ENCODE data around the gene MRPL37. TPM values are rescaled to one million over a fixed set of nuclear protein-coding genes. Genes with fewer than 3 reads are reported as not detected.

The MRPL37 gene
- total and polyA plus RNA-seq, 8 donors = 17.5 to 49.2 (median 35.1) TPM

GRCh38 chr1:54188291-54188690, 11.7 kb upstream of the MRPL37 start:
- FAIRE-seq (no peak), DNase-seq (no peak), ATAC-seq (no peak)
- 78 to 89% methylated on average over 1 of the region's 1 CpG for WGBS, 2 donors
- TF ChIP-seq CTCF (IDR thresholded peaks at IDR 0.05) = no peak
- H3K27ac ChIP-seq = no peak overlapping the region
- H3K9me3 ChIP-seq = no peaks in the 10 kb centered on the region
- no peaks in the 10 kb centered on the region for H3K27me3 ChIP-seq
- H3K4me3 ChIP-seq = no peak overlapping the region
- H3K4me1 ChIP-seq = no peaks in the 10 kb centered on the region
- peaks cover 0 to 11% (median 0%) of the 10 kb centered on the region in 3 donors for H3K36me3 ChIP-seq
- intact Hi-C loops (cut with DNase I) = no loop called here

DNA sequence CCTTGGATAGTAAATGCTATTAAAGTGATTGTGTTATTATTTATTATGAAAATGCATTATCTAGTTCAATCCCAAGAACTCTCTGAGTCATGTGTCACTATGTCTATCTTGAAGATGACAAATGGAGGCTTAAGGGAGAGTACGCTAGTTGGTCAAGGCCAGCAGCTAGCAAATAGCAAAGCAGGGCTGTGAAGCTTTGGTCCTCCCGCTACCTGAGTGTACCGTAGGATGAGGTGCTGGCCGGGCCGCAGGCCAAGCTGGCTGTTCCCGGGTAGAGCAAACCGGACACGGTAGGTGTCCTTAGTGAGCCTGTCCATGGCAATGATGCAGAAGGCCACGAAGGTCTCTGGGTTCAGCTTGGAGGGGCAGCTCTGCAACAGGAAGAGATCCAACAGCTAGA, 9.4 kb upstream of the MRPL37 start:
- intact Hi-C loops (cut with DNase I) = no loop called here
- Histone ChIP-seq H3K27ac (no peak overlapping the region), H3K27me3 (no peaks in the 10 kb centered on the region), H3K9me3 (no peaks in the 10 kb centered on the region), H3K4me1 (no peaks in the 10 kb centered on the region), H3K36me3 (peaks cover 0 to 11% (median 0%) of the 10 kb centered on the region in 3 donors), H3K4me3 (no peak overlapping the region)
- FAIRE-seq = no peak
- no peak for ATAC-seq
- DNase-seq = no peak
- TF ChIP-seq CTCF (IDR thresholded peaks at IDR 0.05) = no peak
- WGBS, 2 donors = 83 to 84% methylated on average over 9 of the region's 9 CpGs

DNA sequence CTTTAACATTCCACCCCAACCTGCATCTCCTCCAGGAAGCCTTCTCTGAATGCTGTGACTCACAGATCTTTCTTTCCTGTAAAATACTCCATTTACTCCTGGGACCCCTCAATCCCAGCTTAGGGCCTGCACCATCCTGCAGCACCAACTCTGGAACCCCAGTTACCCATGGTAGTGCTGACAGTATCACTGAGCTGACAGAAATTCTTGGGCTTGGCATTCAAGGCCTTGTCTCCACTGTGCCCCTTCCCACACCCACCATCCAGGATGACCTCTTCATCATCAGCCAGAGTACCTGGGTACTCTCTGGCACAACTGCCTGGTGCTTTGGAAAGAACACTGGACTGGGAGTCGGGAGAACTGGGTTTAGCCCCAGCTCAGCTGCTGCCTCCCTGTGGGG, 8.4 kb upstream of the MRPL37 start:
- WGBS, 2 donors = 0 to 92% methylated on average over 1 of the region's 1 CpG
- FAIRE-seq = no peak
- no peaks in the 10 kb centered on the region for H3K4me1 ChIP-seq
- H3K27me3 ChIP-seq = no peaks in the 10 kb centered on the region
- ATAC-seq = no peak
- H3K36me3 ChIP-seq = peaks cover 0 to 11% (median 0%) of the 10 kb centered on the region in 3 donors
- H3K9me3 ChIP-seq = no peaks in the 10 kb centered on the region
- intact Hi-C loops (cut with DNase I) = no loop called here
- H3K4me3 ChIP-seq = no peak overlapping the region
- TF ChIP-seq CTCF (IDR thresholded peaks at IDR 0.05) = no peak
- no peak overlapping the region for H3K27ac ChIP-seq
- no peak for DNase-seq

GRCh38 chr1:54193453-54193852, 6.5 kb upstream of the MRPL37 start:
- Histone ChIP-seq H3K4me3 (no peak overlapping the region), H3K27ac (no peak overlapping the region), H3K9me3 (no peaks in the 10 kb centered on the region), H3K4me1 (no peaks in the 10 kb centered on the region), H3K36me3 (peaks cover 0 to 6% (median 0%) of the 10 kb centered on the region in 3 donors), H3K27me3 (no peaks in the 10 kb centered on the region)
- 85 to 94% methylated on average over 5 of the region's 5 CpGs for WGBS, 2 donors
- intact Hi-C loops (cut with DNase I) = no loop called here
- no peak for FAIRE-seq
- TF ChIP-seq CTCF (IDR thresholded peaks at IDR 0.05) = no peak
- no peak for DNase-seq
- ATAC-seq = no peak

GRCh38 chr1:54199151-54199764, 709 bp upstream of the MRPL37 start:
- FAIRE-seq = no peak
- peak overlapping the region; percentile 62 to 85 (median 71) for H3K4me3 ChIP-seq
- TF ChIP-seq CTCF (IDR thresholded peaks at IDR 0.05) = no peak
- no peaks in the 10 kb centered on the region for H3K9me3 ChIP-seq
- peak in 1 of 4 donors; percentile 2 for ATAC-seq
- H3K4me1 ChIP-seq = peaks cover 7 to 9% (median 8%) of the 10 kb centered on the region in 3 donors
- WGBS, 2 donors = 4 to 6% methylated on average over 17 of the region's 17 CpGs
- peak overlapping the region in 2 of 4 donors; percentile 52 to 55 for H3K27ac ChIP-seq
- no peaks in the 10 kb centered on the region for H3K36me3 ChIP-seq
- no peaks in the 10 kb centered on the region for H3K27me3 ChIP-seq
- intact Hi-C loops (cut with DNase I) = no loop called here
- DNase-seq = no peak
